NCI-H748 (cell line): ENCODE results near the gene ZSWIM6.
A peak's percentile ranks its signal among the peaks of the same experiment; 100 is the strongest.

Experiments used
- DNase-seq: peaks from one replicate; lab custom pipeline; 2025; ENCODE audit not compliant: unreplicated experiment; lab: John Stamatoyannopoulos, UW

Gene ZSWIM6

GRCh38 chr5:61330845-61331406 is 1.1 kb upstream of the ZSWIM6 start:
- peak; percentile 84 for DNase-seq

GRCh38 chr5:61332358-61332749 is 296 bp downstream of the ZSWIM6 start:
- peak; percentile 67 for DNase-seq

- peak; percentile 57 for DNase-seq
Measured at GRCh38 chr5:61332851-61333320, 828 bp downstream of the ZSWIM6 start.

- DNase-seq = peak; percentile 78
Measured at GRCh38 chr5:61333321-61333953, 1.4 kb downstream of the ZSWIM6 start.

- DNase-seq = no peak
Measured at GRCh38 chr5:61333954-61334867, 2.2 kb downstream of the ZSWIM6 start.

- no peak for DNase-seq
Measured at GRCh38 chr5:61334868-61335615, 3.0 kb downstream of the ZSWIM6 start.

GRCh38 chr5:61339764-61340163 is 7.7 kb downstream of the ZSWIM6 start:
- no peak for DNase-seq

GRCh38 chr5:61340775-61341361 is 8.8 kb downstream of the ZSWIM6 start:
- no peak for DNase-seq

- no peak for DNase-seq
Measured at GRCh38 chr5:61342071-61342501, 10.0 kb downstream of the ZSWIM6 start.

GRCh38 chr5:61344187-61344944 is 12.3 kb downstream of the ZSWIM6 start:
- DNase-seq = no peak

- no peak for DNase-seq
Measured at GRCh38 chr5:61346511-61346910, 14.5 kb downstream of the ZSWIM6 start.

GRCh38 chr5:61347080-61347479 is 15.0 kb downstream of the ZSWIM6 start:
- DNase-seq = no peak

GRCh38 chr5:61348447-61348846 is 16.4 kb downstream of the ZSWIM6 start:
- no peak for DNase-seq

- DNase-seq = no peak
Measured at GRCh38 chr5:61349935-61350334, 17.9 kb downstream of the ZSWIM6 start.

GRCh38 chr5:61350535-61350934 is 18.5 kb downstream of the ZSWIM6 start:
- no peak for DNase-seq

GRCh38 chr5:61351733-61352132 is 19.7 kb downstream of the ZSWIM6 start:
- no peak for DNase-seq

GRCh38 chr5:61352180-61352579 is 20.1 kb downstream of the ZSWIM6 start:
- DNase-seq = no peak

GRCh38 chr5:61352612-61353156 is 20.6 kb downstream of the ZSWIM6 start:
- no peak for DNase-seq

GRCh38 chr5:61353293-61353692 is 21.2 kb downstream of the ZSWIM6 start:
- no peak for DNase-seq

- DNase-seq = no peak
Measured at GRCh38 chr5:61354199-61354598, 22.1 kb downstream of the ZSWIM6 start.
